ENCODE measurements around the gene RPA4.

DNA sequence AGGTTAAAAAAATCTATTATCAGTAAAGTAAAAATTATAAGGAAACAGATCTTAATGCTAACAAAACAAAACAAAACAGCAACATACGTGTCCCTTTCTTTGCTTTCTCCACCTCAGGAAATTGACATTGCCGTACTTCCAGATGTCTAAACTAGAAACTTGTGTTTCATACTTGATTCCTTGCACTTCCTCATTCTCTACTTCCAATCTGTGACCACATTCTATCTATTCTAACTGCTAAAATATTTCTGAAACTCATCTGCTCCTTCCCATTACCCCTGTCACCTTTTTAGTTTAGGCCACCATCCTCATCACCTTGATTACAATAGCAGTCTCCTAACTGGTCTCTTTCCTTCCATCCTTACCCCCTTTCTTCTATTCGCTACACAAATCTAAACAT lies 22.5 kb upstream of the RPA4 start:
- TF ChIP-seq EP300 (IDR thresholded peaks at IDR 0.05; ENCODE audit: borderline replicate concordance in 1 of 2, control insufficient read depth in 1 of 2, low read depth in 2 of 2, low read length in 2 of 2) (no peak), CTCF (IDR thresholded peaks at IDR 0.05 in 2 of 3, conservative IDR thresholded peaks at IDR 0.05 in 1 of 3; ENCODE audit: control insufficient read depth in 2 of 3, extremely low read depth in 1 of 3, insufficient read depth in 1 of 3, low read depth in 3 of 3, low read length in 3 of 3) (no peak), MAX (IDR thresholded peaks at IDR 0.05; ENCODE audit: low read depth, low read length) (no peak), TBL1XR1 (IDR thresholded peaks at IDR 0.05; ENCODE audit: low read depth, low read length) (no peak)
